Suppressor macrophage (primary cell): ENCODE measurements around the gene RNF175.
"Not testable (repeated sequence)": the region's sequence is repeated elsewhere in the genome, so short reads cannot be mapped to it uniquely, and the experiment has no call there.

Experiments used
- DNase-seq, 4 experiments: peaks; one replicate each; pipeline ENCODE4 v3.0.0-alpha.2; 2020 to 2022

RNF175 gene

DNA sequence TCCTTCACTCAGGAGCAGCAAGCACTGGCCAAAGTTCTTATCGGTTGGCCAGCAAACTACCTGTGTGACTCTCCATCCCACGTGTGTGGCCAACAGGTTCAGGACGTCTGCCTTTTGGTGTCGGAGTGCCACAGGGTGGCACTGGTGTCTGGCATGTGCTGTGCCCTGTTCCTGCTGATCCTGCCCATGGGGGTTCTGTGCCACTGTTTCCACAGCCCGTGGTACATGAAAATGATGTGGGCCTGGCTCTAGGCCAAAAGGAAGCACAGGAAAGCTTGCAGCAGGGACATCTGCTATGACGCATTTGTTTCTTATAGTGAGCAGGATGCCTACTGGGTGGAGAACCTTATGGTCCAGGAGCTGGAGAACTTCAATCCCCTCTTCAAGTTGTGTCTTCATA lies 80.3 kb downstream of the RNF175 start:
- peak; percentile 40 to 62 (median 59) for DNase-seq

DNA sequence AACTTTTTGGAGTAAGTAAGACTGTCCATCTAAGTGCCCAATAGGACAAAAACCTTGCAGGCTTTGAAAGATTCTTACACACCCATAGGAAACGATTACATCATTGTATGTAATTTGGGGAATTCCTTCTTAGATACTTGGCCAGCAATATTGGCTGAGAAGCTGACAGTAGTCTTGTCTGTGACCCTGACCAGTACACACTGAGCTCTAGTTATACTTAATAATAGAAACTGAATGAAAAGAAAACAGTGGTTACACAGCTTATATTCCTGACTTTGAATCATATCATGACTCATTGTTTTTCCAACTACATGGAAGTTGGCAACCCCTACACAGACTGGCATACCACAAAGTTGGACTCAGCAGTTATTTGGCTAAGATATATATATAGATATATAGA lies 82.8 kb downstream of the RNF175 start:
- peak; percentile 47 to 85 (median 67) for DNase-seq

DNA sequence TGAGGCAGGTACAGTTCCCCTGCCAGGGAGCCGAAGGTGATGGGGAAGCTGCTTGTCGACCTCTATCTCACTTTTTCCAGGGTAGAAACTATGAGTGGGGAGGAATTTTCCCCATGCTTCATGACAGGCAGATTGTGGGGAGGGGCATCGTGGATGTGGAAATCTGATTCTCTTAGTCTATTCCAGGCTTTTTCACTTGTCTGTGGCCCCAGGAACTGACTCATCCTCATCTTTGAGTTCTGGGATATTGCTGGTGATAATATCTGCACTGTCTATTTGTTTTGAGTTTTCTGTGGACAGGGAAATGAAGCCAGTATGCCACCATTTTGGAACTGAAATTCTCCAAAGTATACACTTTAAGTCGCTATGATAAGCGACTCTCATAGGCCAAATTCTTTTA lies 83.3 kb downstream of the RNF175 start:
- no peak for DNase-seq

DNA sequence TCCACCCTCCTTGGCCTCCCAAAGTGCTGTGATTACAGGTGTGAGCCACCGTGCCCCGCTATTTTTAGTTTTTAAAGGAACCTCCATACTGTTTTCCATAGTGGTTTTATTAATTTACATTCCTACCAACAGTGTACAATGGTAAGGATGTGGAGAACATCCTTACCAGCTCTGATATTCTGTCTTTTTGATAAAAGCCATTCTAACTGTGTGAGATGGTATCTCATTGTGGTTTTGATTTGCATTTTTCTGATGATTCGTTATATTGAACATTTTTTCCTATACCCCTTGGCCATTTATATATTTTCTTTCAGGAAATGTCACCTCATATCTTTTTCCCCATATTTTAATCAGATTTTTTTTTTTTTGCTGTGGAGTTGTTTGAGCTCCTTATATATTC lies 90.0 kb downstream of the RNF175 start:
- DNase-seq, result no peak

DNA sequence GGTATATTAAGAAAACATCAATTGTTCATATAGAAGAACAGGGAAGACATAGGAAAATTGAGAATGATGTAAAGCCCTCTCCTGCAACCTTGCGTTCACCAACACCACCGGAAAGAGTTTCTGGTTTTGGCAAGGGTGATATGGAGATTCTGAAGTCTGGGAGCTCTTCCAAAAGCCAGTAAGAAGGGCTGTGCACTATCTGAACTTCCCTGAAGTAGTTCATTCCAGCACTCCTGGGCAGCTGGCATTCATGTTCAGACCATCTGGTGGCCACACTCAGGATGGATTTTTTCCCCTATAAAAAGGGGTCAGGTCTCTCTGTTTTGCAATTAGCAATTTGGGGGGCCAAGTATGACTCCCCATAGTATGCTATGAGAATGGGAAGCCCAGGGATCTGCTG lies 91.2 kb downstream of the RNF175 start:
- no peak for DNase-seq

DNA sequence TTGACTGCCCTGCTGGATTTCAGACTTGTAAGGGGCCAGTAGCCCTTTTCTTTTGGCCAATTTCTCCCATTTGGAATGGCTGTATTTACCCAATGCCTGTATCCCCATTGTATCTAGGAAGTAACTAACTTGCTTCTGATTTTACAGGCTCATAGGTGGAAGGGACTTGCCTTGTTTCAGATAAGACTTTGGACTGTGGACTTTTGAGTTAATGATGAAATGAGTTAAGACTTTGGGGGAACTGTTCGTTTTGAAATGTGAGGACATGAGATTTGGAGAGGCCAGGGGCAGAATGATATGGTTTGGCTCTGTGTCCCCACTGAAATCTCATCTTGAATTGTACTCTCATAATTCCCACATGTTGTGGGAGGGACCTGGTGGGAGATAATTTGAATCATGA lies 93.3 kb downstream of the RNF175 start:
- DNase-seq, result not testable (repeated sequence)

DNA sequence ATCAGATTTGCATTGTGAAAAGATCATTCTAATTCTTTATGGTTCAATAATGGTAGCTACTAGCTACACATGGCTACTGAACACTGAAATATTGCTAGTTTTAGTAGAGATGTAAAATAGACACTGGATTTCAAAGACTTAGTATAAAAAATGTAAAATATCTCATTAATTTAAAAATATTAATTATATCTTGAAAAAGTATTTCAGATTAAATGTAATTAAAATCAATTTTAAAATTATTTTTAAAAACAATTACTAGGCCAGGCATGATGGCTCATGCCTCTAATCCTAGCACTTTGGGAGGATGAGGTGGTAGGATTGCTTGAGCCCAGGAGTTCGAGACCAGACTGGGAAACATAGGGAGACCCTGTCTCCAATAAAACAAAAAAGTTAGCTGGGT lies 96.2 kb downstream of the RNF175 start:
- DNase-seq, result no peak

DNA sequence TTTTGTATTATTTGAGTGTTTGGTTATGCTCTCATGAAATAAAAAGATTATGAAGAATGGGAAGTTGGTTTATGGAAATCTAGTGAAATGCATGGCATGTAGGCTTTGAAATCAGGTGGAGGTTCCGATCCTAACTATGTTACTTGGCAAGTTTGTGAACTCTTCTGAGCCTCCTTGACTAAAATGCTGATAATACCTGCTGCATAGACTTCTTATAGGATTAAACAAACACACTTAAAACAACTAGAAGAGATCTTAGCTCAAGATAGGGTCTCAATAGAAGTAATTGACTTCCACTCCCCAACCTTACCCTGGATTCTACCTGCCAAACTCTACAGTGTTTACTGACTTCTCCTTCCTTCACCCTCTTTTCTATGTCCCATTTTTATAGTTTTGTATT lies 97.9 kb downstream of the RNF175 start:
- DNase-seq, result no peak

DNA sequence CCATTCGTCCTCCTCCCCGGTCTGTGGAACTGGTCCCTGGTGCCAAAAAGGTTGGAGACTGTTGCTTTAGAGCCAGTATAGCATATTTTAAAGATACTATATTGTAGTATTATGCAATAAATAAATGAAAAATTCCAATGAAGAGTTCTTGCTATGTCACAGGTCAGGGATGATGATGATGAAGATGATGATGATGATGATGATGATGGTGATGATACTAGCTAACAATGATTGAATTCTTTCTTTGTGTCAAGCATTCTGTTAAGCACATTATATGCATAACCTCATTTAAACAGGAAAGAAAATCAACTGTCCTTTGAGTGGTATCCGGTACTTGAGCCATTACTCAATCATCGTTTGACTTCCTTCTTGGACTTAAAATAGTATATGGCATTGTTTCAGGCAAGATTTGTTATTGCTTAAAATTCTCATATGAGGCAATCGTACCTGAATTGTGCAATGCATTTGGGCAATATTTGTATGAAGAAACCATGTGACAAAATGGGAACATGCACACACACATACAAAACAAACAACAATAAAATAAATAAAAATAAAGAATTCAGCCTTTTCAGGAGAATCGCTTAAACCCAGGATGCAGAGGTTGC lies 98.5 kb downstream of the RNF175 start:
- DNase-seq, result peak; percentile 57 to 95 (median 90)
